Amniotic stem cell (primary cell): ENCODE results near the gene ELMO1.

ENCODE experiments used
- DNase-seq: peaks from one replicate; lab custom pipeline; 2025; lab: John Stamatoyannopoulos, UW

The ELMO1 gene

GRCh38 chr7:36874041-36874440 lies 574.6 kb downstream of the ELMO1 start:
- DNase-seq, result no peak

- no peak for DNase-seq
These were observed 576.8 kb downstream of the ELMO1 start for GRCh38 chr7:36871863-36872262.

DNA sequence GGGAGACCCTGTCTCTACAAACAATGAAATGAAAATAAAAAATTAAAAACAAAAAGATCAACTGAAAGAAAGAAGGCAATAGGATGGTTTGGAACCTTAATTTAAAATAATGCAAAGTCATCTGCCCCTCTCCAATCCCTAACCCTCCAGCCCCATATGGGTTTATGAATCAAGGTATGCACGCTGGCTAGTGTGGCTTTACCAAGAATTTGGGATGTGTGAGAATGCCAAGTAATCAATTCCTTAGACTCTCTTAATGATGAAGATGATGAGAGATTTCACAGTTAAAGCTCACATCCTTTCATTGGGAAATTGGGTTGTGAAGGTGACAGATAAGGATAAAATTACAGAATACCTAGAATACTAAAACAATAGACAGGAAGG lies 577.3 kb downstream of the ELMO1 start:
- DNase-seq, result no peak

- DNase-seq, result no peak
These were observed 577.9 kb downstream of the ELMO1 start for GRCh38 chr7:36870625-36871354.

DNA sequence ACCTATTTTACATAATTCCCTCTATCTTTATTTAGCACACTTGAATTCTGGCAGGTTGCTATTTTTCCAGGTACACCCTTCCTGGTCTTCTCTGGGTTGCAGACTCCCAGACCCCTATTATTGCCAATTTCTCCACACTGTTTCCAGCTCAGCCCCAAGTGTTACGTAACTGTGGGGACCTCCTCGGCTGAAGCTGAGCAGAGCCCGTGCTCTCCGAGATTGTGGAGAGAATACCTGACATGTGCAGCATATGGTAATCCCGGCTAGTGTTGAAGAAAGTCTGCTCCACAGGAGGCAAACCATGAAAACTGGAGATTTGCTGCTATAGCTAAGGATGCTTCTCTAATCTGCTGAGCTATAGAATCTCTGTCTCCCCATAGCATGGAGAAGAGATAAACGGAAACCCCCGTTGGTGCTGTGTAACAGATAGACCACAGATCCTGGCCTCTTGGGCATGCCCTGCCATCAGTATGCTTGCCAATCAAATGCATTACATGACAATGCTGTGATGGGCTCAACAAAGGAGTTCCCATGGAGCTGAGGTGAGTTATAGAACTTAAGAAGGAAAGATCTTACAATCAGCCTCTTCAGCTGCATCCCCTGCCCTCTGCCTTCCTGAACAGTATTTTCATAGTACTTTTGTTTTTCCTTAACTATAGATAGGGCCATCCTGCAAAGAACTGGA lies 579.8 kb downstream of the ELMO1 start:
- no peak for DNase-seq

- DNase-seq, result no peak
These were observed 583.6 kb downstream of the ELMO1 start for GRCh38 chr7:36865019-36865418.

GRCh38 chr7:36863901-36864701 lies 584.6 kb downstream of the ELMO1 start:
- no peak for DNase-seq

DNA sequence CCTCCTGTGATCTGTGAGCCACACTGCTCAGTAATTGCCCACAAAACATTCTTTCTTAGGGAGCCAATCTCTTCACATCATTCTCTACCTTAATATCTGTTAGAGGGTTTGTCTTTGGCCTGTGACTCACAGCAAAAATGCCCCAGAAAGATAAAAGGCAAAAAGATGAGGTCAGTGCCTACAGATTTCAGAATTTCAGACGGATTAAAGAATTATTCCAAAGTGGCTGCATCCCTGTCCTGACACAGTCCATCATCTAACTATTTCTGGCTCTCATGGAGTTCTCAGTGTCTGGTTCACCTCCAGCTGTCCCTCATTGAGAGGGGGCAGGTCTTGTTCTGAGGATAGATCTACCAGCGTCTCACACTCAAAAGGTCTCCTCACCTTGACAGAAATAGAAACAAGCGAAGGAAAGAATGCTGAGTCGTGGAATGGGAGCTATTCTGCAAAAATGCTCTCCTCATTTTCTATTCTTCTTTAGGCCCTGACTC lies 585.8 kb downstream of the ELMO1 start:
- DNase-seq, result no peak

- no peak for DNase-seq
These were observed 587.0 kb downstream of the ELMO1 start for GRCh38 chr7:36861656-36862055.

GRCh38 chr7:36860681-36861080 lies 588.0 kb downstream of the ELMO1 start:
- DNase-seq, result no peak

DNA sequence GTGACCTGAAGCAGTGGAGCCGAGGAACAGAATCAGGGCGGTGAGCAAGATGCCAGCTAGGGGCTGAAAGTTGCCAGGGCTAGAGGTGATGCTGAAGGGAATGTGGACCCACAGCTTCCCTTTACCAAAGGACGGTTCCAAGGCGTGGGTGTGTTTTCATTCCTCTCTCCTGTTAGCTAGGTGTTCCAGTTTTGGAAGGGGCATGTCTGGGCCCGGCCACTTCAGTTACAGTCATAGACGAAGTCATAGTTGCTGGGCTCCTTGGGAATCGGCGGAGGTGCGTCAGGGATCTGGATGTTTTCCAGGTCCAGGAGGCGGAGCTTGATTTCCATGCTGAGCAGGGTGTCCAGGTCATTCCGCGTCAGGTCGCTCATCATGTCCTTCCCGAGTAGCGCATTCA lies 593.3 kb downstream of the ELMO1 start:
- no peak for DNase-seq

DNA sequence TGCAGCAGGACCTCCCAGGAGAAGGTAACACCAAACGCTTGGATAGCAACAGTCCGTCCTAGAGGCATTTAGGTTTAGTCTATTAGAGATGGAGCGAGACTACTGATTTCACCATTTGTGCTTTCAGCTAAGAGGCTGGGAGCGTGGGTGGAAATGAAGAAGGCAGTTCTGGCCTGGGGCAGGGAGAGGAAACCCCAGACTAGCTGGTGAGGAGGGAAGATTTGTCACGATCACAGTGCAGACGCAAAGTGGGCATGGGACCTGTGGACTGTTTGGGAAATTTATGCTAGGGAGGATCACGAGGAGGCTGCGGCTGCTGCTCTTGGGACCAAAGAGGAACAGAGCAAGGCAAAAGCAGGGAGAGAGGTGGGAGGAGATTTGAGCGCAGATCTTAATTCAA lies 594.0 kb downstream of the ELMO1 start:
- DNase-seq, result no peak

DNA sequence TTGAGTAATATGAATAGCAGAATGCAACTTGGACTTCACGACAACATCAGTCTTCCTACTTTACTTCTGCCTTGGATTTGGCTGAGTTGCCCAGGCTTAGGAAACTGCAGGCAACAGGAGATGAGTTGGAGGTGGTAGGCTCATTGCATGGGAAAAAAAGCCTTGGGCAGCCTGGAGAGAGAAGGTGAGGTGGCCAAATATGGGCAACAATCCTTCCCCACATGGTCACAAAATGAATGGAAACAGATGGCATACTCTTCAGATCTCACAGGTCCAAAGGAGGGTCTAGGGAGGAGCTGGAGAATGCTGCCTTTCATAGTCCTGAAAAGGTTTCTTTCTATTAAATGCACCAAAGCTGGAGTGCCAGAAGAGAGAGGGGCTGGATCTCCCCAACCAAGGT lies 595.7 kb downstream of the ELMO1 start:
- no peak for DNase-seq

DNA sequence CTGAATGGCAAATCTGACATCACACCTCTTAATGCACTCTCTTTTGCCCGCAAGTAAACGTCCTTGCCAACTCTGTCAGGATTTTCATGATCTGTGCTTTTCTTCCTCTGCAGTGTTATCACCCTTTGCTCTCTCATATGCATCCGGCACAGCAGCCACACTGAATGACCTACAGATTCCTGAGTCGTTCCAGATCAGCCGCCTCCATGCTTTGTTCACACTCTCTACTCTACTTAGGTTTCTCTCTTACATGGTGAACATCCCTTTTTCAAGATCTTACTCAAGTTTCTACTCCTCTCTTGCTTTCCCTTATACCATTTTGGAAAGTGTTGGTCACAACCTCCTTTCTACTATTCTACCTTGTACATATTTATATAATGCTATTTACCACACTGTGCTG lies 596.6 kb downstream of the ELMO1 start:
- DNase-seq, result no peak

DNA sequence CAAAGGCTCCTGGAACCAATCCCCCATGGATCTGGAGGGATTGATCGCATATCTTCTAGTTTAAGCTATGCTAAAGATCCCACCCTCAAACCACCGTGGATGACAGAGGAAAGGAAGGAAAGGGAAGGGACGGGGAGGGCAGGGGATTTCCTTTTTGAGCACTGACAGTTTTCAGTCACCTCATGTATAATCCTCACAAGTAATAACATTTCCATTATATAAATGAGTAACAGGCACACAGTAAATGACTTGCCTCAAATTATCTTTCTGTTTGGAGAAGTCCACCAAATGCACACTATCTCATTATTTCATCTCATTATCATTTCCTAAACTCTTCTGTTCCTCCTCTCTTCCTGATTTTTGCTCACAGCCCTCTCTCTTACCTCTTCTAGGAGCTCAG lies 597.3 kb downstream of the ELMO1 start:
- DNase-seq, result no peak

GRCh38 chr7:36847946-36848345 lies 600.7 kb downstream of the ELMO1 start:
- DNase-seq, result no peak

DNA sequence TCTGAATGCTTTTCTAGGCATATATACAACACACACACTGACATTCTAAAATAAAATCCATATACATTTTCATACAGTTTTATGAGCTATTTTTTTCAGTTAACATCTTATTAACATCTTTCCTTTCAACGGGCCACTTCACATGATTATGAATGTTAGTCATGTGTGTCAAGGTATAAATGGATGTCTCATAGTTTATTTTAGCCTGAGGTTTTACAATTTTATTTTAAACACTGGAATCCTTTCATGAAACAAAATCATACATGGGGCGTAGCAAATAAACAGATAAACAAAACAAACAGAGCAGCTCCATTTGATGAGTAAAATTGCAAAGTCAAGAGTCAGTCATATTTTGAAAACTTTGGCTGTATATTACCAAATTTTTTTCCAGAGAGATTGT lies 604.3 kb downstream of the ELMO1 start:
- no peak for DNase-seq

GRCh38 chr7:36840904-36841303 lies 607.8 kb downstream of the ELMO1 start:
- no peak for DNase-seq

- no peak for DNase-seq
These were observed 609.9 kb downstream of the ELMO1 start for GRCh38 chr7:36838616-36839225.

- no peak for DNase-seq
These were observed 617.6 kb downstream of the ELMO1 start for GRCh38 chr7:36831049-36831448.

- DNase-seq, result no peak
These were observed 620.6 kb downstream of the ELMO1 start for GRCh38 chr7:36827726-36828703.
